HG03571 (cell line): ENCODE data around the gene FMNL3.

ENCODE experiments used
- ATAC-seq: cut with Tn5 transposase; IDR thresholded peaks from one replicate; pipeline ENCODE4 v1.9.1; 2021; ENCODE audit not compliant: unreplicated experiment

Gene FMNL3

GRCh38 chr12:49675137-49675536, 32.1 kb downstream of the FMNL3 start:
- ATAC-seq, result no peak

DNA sequence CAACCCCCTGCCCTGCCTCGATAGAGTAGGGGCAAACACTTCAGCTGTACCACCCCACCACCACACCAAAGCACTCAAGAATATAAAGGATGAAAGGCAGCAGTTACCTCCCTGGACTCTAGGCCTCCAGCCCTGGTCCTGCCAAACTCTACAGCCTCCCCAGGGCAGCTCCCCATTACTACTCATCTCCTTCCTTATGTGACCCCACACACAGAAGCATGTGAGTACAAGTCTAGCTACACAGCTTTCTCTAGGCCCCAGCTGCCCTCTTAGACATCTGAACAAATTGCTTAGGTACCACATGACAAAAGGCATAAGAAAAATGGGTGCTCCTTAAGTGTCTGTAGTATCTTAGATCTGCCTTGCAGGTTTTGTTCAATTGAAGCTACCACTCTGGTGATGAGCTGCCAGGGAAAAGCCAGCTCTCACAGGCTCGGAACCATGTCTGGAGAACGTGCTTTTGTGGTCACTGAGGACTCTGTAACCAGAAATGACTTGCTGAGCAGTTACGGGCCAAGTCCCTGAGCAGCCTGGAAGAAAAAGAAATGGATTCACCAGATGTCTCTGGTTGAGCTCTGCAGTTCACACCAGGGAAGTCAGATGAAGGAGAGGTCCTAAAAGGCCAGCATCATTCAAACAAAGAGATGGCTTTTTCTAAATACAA, 32.8 kb downstream of the FMNL3 start:
- ATAC-seq, result no peak

DNA sequence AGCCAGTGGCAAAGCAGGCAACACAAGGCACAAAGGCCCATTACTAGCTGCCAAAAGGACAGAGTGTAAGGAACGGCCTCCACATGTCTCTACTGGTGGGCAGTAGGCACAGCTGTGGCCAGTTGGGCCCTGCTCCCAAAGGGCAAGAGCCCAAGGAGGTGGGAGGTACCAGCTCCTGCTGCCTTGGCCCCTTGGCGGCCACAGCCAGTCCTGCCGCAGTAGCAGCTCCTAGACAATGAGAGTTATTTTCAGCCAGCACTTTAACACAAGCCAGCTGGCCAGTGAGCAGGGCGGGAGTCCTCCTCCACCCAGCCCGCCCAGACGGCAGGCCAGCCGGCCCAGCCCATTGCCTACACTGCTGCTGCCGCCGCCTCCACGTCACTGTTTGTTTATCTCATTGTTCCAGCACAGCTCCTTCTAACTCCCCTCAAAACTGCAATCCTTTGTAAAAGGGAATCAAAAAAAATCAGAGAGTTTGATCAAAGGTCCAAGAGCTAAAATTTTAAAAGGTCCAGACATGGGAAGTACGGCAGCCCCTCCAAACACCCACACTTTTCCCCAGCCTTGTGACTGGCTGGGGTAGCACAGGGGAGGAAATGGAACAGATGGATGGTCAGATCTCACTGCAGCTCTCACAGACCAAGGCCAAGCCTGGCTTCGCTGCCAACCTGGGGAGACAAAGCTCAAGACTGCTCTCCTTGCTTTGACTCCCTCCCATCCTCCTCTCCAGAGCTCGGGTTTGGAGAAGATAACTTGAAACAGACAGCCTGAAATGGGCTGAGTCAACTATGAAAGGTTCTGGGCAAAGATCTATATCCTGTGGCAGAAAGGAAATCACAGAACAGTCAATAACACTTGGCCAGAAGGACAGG, 33.5 kb downstream of the FMNL3 start:
- ATAC-seq, result no peak

DNA sequence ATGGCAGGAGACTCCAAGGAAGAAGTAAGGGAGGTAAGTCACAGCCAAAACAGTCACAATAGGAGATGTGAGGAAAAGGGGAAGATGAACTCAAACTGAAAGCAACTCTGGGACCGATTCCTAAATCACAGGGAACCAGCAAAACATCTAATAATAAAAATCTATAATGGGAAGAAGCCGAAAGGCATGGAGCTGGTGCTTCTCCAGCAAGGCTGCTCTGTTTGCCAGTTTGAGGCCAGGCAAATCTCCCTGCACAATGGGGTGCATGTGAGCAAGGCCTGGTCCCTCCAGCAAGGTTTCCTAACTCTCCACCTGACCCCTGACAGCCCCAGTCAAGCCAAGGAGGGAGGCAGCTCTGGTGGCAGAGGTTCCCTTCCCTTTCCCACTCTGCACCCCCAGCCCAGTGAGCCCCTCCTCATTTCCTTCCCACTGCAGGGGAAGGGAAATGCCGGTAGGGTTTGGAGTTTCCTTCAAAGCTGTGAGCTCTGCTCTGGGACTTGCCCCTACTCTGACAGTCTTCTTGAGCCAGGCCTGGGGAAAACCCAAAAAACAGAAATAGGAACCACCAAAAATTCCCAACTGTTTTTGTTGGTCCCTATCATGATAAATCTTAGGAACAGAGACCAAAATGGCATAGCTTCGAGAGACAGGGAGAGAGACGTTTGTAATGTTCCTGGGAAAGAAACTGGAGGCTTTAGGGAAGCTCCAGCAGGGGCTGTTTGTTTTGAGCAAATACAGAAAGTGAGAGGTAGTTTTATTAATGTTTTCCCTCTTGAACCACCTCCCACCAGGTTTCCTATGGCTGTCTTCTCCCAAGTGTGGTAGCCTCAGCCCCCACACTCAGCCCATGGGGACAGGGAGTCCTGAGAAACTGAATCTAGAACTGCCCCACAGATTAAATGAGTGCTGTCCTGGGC, 34.6 kb downstream of the FMNL3 start:
- no peak for ATAC-seq

DNA sequence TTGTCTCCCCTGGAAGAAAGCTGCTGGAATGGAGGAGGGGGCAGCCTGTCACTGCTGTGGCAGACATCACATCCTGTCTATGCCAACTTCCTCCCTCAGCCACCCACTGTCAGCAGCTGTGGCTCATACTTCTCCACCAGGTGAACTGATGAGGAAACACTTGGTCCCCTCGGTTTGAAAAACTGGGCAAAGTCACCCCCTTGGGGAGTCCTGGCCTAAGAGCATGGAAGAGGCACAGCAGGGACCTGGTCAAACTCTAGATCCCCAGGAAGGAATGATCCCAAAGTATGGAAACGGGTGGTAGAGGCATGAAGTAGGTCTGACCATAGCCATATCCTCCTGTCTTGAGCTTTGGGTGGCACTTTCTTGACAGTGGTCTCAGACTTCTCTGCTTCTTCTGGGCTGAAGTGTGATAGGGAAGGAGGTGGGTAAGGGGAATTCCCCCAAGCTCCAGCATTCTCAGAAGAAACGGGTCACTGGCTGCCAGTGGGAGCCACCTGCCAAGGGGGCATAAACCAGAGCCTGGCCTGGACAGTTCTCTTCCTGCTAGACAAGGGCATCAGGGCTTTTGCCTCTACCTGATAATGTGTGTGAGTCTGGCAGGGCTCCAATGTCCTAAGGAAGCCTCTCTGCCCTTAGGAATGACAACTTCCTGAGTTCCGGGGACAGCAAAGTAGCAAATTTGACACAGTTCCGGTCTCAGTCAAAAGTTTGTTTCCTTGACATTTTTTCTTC, 36.0 kb downstream of the FMNL3 start:
- no peak for ATAC-seq

DNA sequence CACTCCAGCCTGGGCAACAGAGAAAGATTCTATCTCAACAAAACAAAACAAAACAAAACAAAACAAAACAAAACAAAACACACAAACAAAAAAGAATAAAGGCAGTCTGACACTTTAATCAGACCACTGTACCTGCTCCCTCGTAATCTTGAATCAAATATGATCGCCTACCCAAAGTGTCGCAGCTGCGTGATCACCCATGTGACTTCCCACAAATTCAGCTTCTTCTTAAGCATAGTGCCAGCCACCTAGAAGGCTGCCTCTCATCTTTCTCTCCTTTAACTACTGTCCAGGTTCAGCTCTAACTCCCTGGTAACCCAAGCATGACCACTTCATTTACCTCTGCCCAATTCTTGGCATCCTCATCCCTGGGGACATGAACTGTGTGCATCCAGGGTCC, 37.4 kb downstream of the FMNL3 start:
- no peak for ATAC-seq

- ATAC-seq, result no peak
Observed at GRCh38 chr12:49667325-49668090, 39.7 kb downstream of the FMNL3 start.

DNA sequence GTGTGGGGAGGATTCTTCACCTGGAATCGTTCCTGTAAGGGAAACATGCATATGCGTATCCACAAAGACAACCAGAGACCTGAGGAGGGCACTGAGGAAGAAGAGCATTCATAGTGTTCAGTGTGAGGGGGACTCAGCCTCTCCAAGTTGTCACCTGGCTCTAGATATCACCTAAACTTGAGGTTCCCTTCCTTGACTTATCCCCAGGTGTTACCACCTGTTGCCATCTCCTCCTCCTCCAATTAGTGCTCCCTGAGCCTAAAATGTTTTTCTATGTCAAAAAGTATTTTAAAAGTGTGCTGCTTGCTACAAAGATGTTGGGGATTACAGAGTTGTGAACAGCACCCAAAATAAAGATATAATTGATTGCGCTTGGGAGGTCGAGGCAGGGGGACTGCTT, 41.0 kb downstream of the FMNL3 start:
- no peak for ATAC-seq

- no peak for ATAC-seq
Observed at GRCh38 chr12:49665384-49665783, 41.8 kb downstream of the FMNL3 start.

DNA sequence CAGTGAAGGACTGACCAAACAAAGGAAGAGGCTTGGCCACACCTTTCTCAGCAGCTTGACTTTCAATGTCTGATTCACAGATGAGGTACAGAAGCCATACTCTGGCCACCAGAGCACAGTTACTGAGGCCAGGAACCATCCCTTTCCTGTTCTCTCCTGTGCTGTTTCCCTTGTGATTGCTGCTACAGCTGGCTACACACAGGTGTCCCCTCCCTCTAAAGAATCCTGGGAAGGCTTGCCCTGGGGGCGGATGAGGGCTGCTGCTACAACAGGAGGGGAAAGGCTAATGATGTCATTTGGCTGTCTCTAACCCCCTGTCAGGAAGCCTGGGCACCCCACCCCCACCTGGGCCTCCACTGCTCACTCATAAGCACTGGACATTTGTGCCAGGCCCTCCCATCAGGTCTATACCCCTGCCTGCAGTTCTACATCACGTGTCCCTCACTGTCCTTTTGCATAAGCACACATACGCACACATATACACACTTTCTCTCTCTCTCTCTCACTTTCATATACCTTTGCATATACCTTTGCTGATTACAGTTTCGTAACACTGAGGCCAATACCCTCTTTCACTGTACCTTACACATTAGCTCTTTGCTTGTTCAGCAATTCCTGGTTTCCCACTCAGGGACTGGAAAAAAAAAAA, 42.5 kb downstream of the FMNL3 start:
- peak; percentile 59 for ATAC-seq

GRCh38 chr12:49664167-49664566, 43.0 kb downstream of the FMNL3 start:
- no peak for ATAC-seq

GRCh38 chr12:49662998-49663843, 44.0 kb downstream of the FMNL3 start:
- ATAC-seq, result no peak

DNA sequence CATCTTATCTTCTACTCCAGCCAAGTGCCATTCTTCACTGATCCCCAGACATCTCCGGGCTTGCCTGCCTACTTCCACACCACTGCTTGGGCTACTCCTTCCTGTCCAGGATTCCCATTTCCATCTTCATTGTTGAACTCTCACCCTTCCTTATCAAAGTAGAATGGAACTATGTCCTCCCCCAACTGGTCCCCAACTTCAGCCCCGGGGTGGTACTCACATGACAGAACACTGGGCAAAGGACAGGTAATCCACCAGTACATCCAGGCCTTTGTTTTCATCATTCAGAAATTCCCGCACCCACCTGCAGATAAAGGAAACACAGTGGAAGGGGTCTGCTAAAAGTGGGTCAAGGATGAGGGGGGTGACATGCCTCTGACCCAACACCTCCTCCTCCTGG, 45.5 kb downstream of the FMNL3 start:
- no peak for ATAC-seq

- ATAC-seq, result no peak
Observed at GRCh38 chr12:49661191-49661590, 46.0 kb downstream of the FMNL3 start.

GRCh38 chr12:49659753-49660152, 47.5 kb downstream of the FMNL3 start:
- ATAC-seq, result no peak

DNA sequence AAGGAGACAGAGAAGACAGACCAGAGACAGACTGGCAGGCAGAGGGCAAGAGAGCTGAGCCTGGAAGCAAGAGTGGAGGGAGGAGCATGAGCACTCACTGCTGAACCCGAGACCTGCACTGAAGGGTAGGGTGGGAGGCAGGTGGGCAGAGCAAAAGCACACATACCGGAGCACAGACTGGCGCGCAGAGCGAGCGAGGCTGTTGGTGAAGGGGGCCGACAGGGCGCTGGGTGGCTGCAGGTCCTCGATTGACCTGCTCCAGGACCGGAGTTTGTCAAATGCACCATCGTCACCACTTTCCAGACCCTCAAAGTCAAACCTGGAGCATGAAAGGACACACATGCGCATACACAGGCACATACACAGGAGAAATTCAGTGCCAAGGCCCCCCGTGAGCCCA, 48.9 kb downstream of the FMNL3 start:
- ATAC-seq, result no peak

DNA sequence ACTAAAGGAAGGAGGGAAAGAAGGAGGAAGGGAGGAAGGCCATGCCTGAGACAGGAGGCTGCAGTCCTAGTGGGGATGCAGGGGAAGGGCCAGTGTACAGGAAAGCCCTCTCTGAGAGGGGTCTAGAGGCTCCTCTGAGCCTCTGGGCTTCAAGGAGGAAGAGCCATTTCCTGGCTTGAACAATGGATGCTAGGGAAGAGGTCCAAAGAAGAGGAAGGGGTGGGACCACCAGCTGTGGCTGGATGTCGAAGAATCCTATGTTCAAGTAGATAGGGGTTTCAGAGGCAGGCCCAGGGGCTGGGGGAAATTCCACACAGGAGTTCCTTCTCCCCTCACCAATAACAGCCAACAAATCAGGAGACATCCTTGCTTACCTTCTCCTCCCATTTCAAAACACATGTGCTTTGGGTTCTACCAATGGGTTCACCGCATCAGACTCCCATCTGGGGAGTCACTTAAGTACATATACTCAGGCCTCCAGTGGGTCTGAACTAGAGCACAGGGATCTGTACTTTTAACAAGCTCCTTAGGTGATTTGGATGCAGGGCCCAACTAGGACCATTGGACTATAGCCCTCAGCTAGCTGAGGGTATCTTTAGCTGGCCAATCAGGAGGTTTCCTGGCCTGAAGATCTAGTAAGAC, 51.5 kb downstream of the FMNL3 start:
- no peak for ATAC-seq

DNA sequence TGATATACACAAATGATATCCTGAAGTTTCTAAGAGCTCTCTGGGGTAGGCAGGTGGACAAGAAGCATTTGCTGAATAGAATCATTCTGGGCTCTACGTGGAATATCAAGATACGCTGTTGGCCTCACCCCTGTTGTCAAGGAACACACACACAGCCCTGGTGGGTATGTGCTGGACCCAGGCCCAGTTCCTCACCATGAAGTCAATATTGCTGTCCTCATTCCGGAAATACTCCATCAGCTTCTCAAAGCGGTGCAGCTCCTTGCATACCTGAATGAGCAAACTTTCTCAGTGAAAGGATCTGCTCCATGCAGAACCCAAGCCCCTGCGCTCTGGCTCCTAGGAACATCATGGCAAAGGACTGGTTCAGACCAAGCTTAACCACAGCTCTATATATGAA, 52.5 kb downstream of the FMNL3 start:
- no peak for ATAC-seq
